Measurements from ENCODE around the gene OR2A7. TPM values are rescaled to one million over a fixed set of nuclear protein-coding genes. Genes with fewer than 3 reads are reported as not detected.
"Not testable (repeated sequence)": the region's sequence is repeated elsewhere in the genome, so short reads cannot be mapped to it uniquely, and the experiment has no call there.

OR2A7 gene
- total RNA-seq, 4 donors from 2014 or later, result 14.6 to 64.2 (median 42.0) TPM

- not testable (repeated sequence) for H3K27ac ChIP-seq; H3K36me3 ChIP-seq; H3K9me3 ChIP-seq; DNase-seq (ENCODE audit: low spot score in 2 of 2); H3K4me3 ChIP-seq; H3K4me1 ChIP-seq; H3K27me3 ChIP-seq
- 93% methylated on average over 2 of the region's 2 CpGs for WGBS
These were observed 26.0 kb downstream of the OR2A7 start for GRCh38 chr7:144238530-144239082.

- H3K4me3 ChIP-seq; H3K36me3 ChIP-seq; H3K27ac ChIP-seq; H3K4me1 ChIP-seq; DNase-seq (ENCODE audit: low spot score in 2 of 2); H3K9me3 ChIP-seq; H3K27me3 ChIP-seq: not testable (repeated sequence)
- 77% methylated on average over 1 of the region's 1 CpG for WGBS
These were observed 31.6 kb downstream of the OR2A7 start for GRCh38 chr7:144233039-144233438.

DNA sequence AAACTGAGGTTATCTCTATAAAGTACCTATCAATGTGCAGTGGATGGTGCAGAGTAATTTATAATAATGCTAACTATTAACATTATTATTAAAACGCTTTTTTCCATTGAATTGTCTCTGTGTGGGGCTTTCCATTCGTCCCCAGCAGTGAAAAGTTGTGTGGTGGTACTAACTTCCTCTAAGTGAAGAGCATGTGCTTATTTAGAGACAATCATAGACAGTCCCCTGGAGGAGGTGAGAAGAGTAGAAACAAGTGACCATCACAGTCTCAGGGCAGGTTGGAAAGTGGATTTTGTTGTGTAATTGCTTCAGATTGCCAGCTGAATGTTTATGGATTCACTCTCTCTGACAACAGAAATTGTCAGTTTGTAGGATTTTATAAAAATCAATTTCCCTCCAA lies 33.6 kb downstream of the OR2A7 start:
- not testable (repeated sequence) for H3K27ac ChIP-seq; H3K9me3 ChIP-seq; H3K27me3 ChIP-seq; H3K36me3 ChIP-seq; DNase-seq (ENCODE audit: low spot score in 2 of 2); H3K4me1 ChIP-seq; H3K4me3 ChIP-seq
- no CpG with 5 or more reads among the region's 2 CpGs for WGBS

DNA sequence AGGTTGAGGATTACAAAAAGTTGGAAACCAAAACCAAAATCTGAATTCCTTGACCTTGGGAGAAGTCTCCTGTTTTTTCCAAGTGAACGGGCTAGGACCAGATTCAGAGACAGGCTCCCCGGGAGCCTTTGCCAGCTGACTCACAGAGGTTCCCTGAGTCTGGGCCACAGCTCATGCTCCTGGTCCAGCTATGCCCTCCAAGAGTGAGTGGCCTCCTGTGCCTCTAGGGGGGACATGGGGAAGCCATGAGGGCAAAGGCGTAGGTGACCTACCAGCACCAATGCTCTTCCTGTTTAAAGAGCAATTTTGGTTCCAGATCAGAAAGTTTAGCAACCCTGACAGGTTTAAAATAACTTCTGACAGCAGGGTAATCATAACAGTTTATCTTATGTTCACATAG lies 35.8 kb downstream of the OR2A7 start:
- not testable (repeated sequence) for H3K9me3 ChIP-seq; H3K27ac ChIP-seq; H3K4me1 ChIP-seq; DNase-seq (ENCODE audit: low spot score in 2 of 2); H3K36me3 ChIP-seq; H3K4me3 ChIP-seq; H3K27me3 ChIP-seq
- WGBS, result 100% methylated on average over 1 of the region's 3 CpGs

DNA sequence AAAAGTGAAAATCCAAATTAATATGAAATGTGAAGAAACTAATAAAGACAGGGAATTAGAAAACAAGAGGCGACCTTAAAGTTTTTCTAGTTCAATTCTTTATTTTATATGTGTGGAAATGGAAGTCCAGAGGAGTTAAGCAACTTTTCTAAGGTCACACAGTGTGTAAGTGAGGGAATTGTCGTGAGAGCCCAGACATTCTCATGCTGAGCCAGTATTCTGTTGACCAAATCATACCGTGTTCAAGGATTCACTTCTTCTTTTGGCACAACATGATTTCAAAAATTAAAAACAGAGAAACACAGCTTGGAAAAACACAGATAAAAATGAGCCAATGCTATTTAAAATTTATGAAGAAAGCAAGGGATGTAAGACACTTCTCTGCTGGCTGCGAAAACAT lies 37.7 kb downstream of the OR2A7 start:
- not testable (repeated sequence) for H3K9me3 ChIP-seq; DNase-seq (ENCODE audit: low spot score in 2 of 2); H3K27ac ChIP-seq; H3K27me3 ChIP-seq; H3K4me1 ChIP-seq; H3K36me3 ChIP-seq; H3K4me3 ChIP-seq
- WGBS, result 61% methylated on average over 3 of the region's 4 CpGs

DNA sequence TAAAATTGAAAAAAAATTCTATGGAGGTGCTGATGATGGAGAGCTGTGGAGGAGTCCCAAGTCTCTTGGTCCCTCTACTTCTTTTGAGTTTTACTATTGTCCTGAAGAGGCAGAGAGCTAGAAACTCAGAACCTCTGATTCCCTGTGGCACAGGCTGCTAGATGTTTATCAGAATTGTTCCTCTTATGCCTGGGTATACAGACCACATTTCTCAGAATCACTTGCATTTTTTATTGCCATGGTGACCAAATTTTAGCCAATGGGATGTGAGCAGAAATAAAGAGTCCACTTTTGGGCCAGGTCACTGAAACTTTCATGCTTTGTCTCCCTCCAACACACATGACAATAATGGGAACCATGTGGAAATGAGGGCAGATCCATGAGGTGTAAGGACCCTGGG lies 40.9 kb downstream of the OR2A7 start:
- not testable (repeated sequence) for H3K4me1 ChIP-seq; H3K36me3 ChIP-seq; H3K27ac ChIP-seq; DNase-seq (ENCODE audit: low spot score in 2 of 2); H3K4me3 ChIP-seq; H3K9me3 ChIP-seq; H3K27me3 ChIP-seq

GRCh38 chr7:144220531-144220930 lies 44.1 kb downstream of the OR2A7 start:
- H3K36me3 ChIP-seq; DNase-seq (ENCODE audit: low spot score in 2 of 2): not testable (repeated sequence)

DNA sequence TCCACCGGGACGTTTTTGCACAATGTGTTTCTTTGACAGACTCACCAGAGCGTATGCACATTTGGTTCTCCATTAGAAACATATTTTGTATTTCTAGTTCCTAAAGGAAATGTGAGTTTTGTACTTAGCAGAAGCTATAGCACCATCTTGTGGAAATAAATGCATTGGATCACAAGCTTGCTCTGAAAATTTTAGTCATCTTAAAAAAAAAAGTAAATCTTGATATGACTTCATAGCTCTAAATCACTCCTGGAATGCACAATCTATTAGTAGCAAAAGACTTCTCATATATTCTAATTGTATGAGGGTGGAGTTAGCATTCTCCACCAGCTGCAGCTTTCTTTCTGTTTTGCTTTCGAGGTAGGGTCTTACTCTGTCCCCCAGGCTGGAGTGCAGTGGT lies 45.4 kb downstream of the OR2A7 start:
- not testable (repeated sequence) for H3K4me3 ChIP-seq; H3K27me3 ChIP-seq; DNase-seq (ENCODE audit: low spot score in 2 of 2); H3K27ac ChIP-seq; H3K9me3 ChIP-seq; H3K36me3 ChIP-seq; H3K4me1 ChIP-seq
- WGBS, result no CpG with 5 or more reads among the region's 4 CpGs

More at GRCh38 chr7:144220531-144220930, 44.1 kb downstream of the OR2A7 start:
- H3K27ac ChIP-seq, H3K4me3 ChIP-seq, H3K27me3 ChIP-seq, H3K4me1 ChIP-seq, H3K9me3 ChIP-seq: not testable (repeated sequence)

GRCh38 chr7:144218581-144218980 lies 46.0 kb downstream of the OR2A7 start:
- not testable (repeated sequence) for DNase-seq (ENCODE audit: low spot score in 2 of 2); H3K4me3 ChIP-seq; H3K27me3 ChIP-seq; H3K27ac ChIP-seq; H3K4me1 ChIP-seq; H3K36me3 ChIP-seq; H3K9me3 ChIP-seq
- 94% methylated on average over 1 of the region's 1 CpG for WGBS

GRCh38 chr7:144217200-144217599 lies 47.4 kb downstream of the OR2A7 start:
- H3K27ac ChIP-seq; H3K36me3 ChIP-seq; H3K27me3 ChIP-seq; H3K4me1 ChIP-seq; H3K9me3 ChIP-seq; H3K4me3 ChIP-seq; DNase-seq (ENCODE audit: low spot score in 2 of 2): not testable (repeated sequence)

Other genes with a start within 250 kb of the OR2A7 start
- gene OR2A5, start 215.8 kb downstream of the OR2A7 start, total RNA-seq, result not detected
- not detected for gene OR2A25, start 195.0 kb downstream of the OR2A7 start, total RNA-seq
- not detected for gene OR2A12, start 178.5 kb downstream of the OR2A7 start, total RNA-seq
- not detected for gene OR2A2, start 155.2 kb downstream of the OR2A7 start, total RNA-seq
- not detected for gene OR2A14, start 141.6 kb downstream of the OR2A7 start, total RNA-seq
- 10 to 100 TPM in 3 of 4 donors, 1 to 10 TPM in 1; 7.5 to 35.0 (median 20.2) TPM for gene CTAGE4, start 81.3 kb downstream of the OR2A7 start, total RNA-seq
- gene ARHGEF35, start 69.0 kb downstream of the OR2A7 start, total RNA-seq, result 10 to 100 TPM; 15.5 to 31.6 (median 17.4) TPM
- gene OR2A42, start 25.2 kb downstream of the OR2A7 start, total RNA-seq, result under 1 TPM in 1 of 4 donors, not detected in 3; 0.56 TPM
- 10 to 100 TPM in 2 of 4 donors, 1 to 10 TPM in 2; 4.7 to 16.7 (median 7.8) TPM for gene CTAGE8, start 4.5 kb upstream of the OR2A7 start, total RNA-seq
- not detected for gene OR2A1, start 47.6 kb upstream of the OR2A7 start, total RNA-seq
- 100 to 1,000 TPM in 1 of 4 donors, 10 to 100 TPM in 3; 62.3 to 109 (median 86.3) TPM for gene ARHGEF5, start 90.6 kb upstream of the OR2A7 start, total RNA-seq
- not detected for gene NOBOX, start 138.9 kb upstream of the OR2A7 start, total RNA-seq

Measured in suprapubic skin (tissue), 4 donors.